KMS-11 (cell line): ENCODE data around the gene KCNJ6.

Experiments
- H2AFZ ChIP-seq: fragments of 200-600 bp; sonication (generic); 2 replicates; pipeline ENCODE4 v1.6.1; 2016; ENCODE audit warnings: antibody characterized with exemption, mixed run types, low read depth
- H3K27ac ChIP-seq: fragments of 200-600 bp; sonication (generic); 2 replicates; pipeline ENCODE4 v1.6.1; 2016; ENCODE audit warnings: mild to moderate bottlenecking, mixed run types
- H3K27me3 ChIP-seq: fragments of 200-600 bp; sonication (generic); 2 replicates; pipeline ENCODE4 v1.6.1; 2017; ENCODE audit warnings: mild to moderate bottlenecking, low read depth, mixed run types, moderate library complexity; ENCODE audit not compliant: insufficient read depth
- H3K36me3 ChIP-seq: fragments of 200-600 bp; sonication (generic); 2 replicates; pipeline ENCODE4 v1.6.1; 2017; ENCODE audit warnings: mild to moderate bottlenecking, mixed run types; ENCODE audit not compliant: insufficient read depth
- H3K4me1 ChIP-seq: fragments of 200-600 bp; sonication (generic); 2 replicates; pipeline ENCODE4 v1.6.1; 2016; ENCODE audit warnings: mild to moderate bottlenecking, low read depth, mixed run types; ENCODE audit not compliant: poor library complexity, severe bottlenecking
- H3K4me2 ChIP-seq: fragments of 200-600 bp; sonication (generic); 2 replicates; pipeline ENCODE4 v1.7.0; 2016; ENCODE audit warnings: mild to moderate bottlenecking, mixed run types
- H3K4me3 ChIP-seq: fragments of 200-600 bp; sonication (generic); IDR thresholded peaks from 2 replicates; pipeline ENCODE4 v1.6.1; 2017; ENCODE audit warnings: low read depth, low read length, mixed read lengths; ENCODE audit not compliant: insufficient read depth
- H3K79me2 ChIP-seq: fragments of 200-600 bp; sonication (generic); 2 replicates; pipeline ENCODE4 v1.6.1; 2016; ENCODE audit warnings: low read depth, mixed run types; ENCODE audit not compliant: insufficient read depth
- H3K9ac ChIP-seq: fragments of 200-600 bp; sonication (generic); 2 replicates; pipeline ENCODE4 v1.6.1; 2016; ENCODE audit warnings: mild to moderate bottlenecking, mixed run types
- H4K20me1 ChIP-seq: fragments of 200-600 bp; sonication (generic); 2 replicates; pipeline ENCODE4 v1.6.1; 2016; ENCODE audit warnings: mild to moderate bottlenecking, mixed run types; ENCODE audit not compliant: insufficient read depth
- CTCF ChIP-seq: fragments of 200-600 bp; sonication (generic); conservative IDR thresholded peaks from 2 replicates; pipeline ENCODE4 v1.6.1; 2017; ENCODE audit warnings: low read depth, mild to moderate bottlenecking, antibody characterized with exemption, low read length, moderate library complexity, mixed read lengths

KCNJ6 gene

GRCh38 chr21:37711286-37711829 is 204.9 kb downstream of the KCNJ6 start:
- TF ChIP-seq CTCF = no peak

GRCh38 chr21:37710546-37711285 is 205.5 kb downstream of the KCNJ6 start:
- no peak overlapping the region for H3K9ac ChIP-seq

More at GRCh38 chr21:37711286-37711829, 204.9 kb downstream of the KCNJ6 start:
- Histone ChIP-seq H3K4me3 (no peak overlapping the region), H3K36me3 (no peaks in the 10 kb centered on the region), H4K20me1 (no peaks in the 10 kb centered on the region), H3K79me2 (no peaks in the 10 kb centered on the region), H3K4me2 (no peak overlapping the region), H3K4me1 (no peaks in the 10 kb centered on the region), H3K27ac (no peak overlapping the region), H2AFZ (no peak overlapping the region), H3K27me3 (no peaks in the 10 kb centered on the region), H3K9ac (no peak overlapping the region)

GRCh38 chr21:37704751-37705150 is 211.5 kb downstream of the KCNJ6 start:
- Histone ChIP-seq H4K20me1 (no peaks in the 10 kb centered on the region), H3K79me2 (no peaks in the 10 kb centered on the region), H3K9ac (no peak overlapping the region), H3K27ac (no peak overlapping the region), H2AFZ (no peak overlapping the region), H3K4me2 (no peak overlapping the region), H3K36me3 (no peaks in the 10 kb centered on the region), H3K4me3 (no peak overlapping the region), H3K4me1 (no peaks in the 10 kb centered on the region), H3K27me3 (no peaks in the 10 kb centered on the region)
- no peak for TF ChIP-seq CTCF

More at GRCh38 chr21:37710546-37711285, 205.5 kb downstream of the KCNJ6 start:
- Histone ChIP-seq H2AFZ (no peak overlapping the region), H3K36me3 (no peaks in the 10 kb centered on the region), H3K4me2 (no peak overlapping the region), H3K27ac (no peak overlapping the region), H3K4me3 (no peak overlapping the region), H3K4me1 (no peaks in the 10 kb centered on the region), H3K79me2 (no peaks in the 10 kb centered on the region), H3K27me3 (no peaks in the 10 kb centered on the region), H4K20me1 (no peaks in the 10 kb centered on the region)
- TF ChIP-seq CTCF = no peak

- no peaks in the 10 kb centered on the region for H3K36me3 ChIP-seq
- H3K9ac ChIP-seq = no peak overlapping the region
- no peak for TF ChIP-seq CTCF
- H2AFZ ChIP-seq = no peak overlapping the region
- no peak overlapping the region for H3K4me3 ChIP-seq
- no peak overlapping the region for H3K4me2 ChIP-seq
- no peaks in the 10 kb centered on the region for H3K27me3 ChIP-seq
- no peaks in the 10 kb centered on the region for H3K79me2 ChIP-seq
- H3K4me1 ChIP-seq = no peaks in the 10 kb centered on the region
- H3K27ac ChIP-seq = no peak overlapping the region
- no peaks in the 10 kb centered on the region for H4K20me1 ChIP-seq
Measured at GRCh38 chr21:37702241-37702640, 214.0 kb downstream of the KCNJ6 start.
